ENCODE results near the gene SNX8. TPM values are rescaled to one million over a fixed set of nuclear protein-coding genes. Genes with fewer than 3 reads are reported as not detected.

SNX8 gene
- total and polyA plus RNA-seq, 2 of the 13 experiments (the other 11 are each of a cell fraction or from before 2014, with no cell fraction given), result 20.6 to 45.2 TPM

GRCh38 chr7:2353936-2354185, 39.6 kb upstream of the SNX8 start (continued):
- no peak; the same call in 1 of the 2 replicates for TF ChIP-seq STAT6 (CRISPR knock-in tag; IDR thresholded peaks at IDR 0.05; ENCODE audit: borderline replicate concordance)
- TF ChIP-seq NAIF1 (CRISPR knock-in tag; IDR thresholded peaks at IDR 0.05; ENCODE audit: borderline replicate concordance), result no peak
- TF ChIP-seq ZNF101 (CRISPR knock-in tag; IDR thresholded peaks at IDR 0.05; ENCODE audit: borderline replicate concordance, low read depth), result peak; percentile 67; the same call in 1 of the 2 replicates
- no peak for TF ChIP-seq ZNF790 (CRISPR knock-in tag; IDR thresholded peaks at IDR 0.05; ENCODE audit: borderline replicate concordance)
- no peak for TF ChIP-seq ZMAT5 (CRISPR knock-in tag; IDR thresholded peaks at IDR 0.05; ENCODE audit: borderline replicate concordance, low read depth)
- no peak; the same call in 1 of the 2 replicates for TF ChIP-seq ZNF772 (CRISPR knock-in tag; IDR thresholded peaks at IDR 0.05)
- peak; percentile 78 for TF ChIP-seq KMT2B (CRISPR knock-in tag; IDR thresholded peaks at IDR 0.05)
- TF ChIP-seq, protein P1, sequence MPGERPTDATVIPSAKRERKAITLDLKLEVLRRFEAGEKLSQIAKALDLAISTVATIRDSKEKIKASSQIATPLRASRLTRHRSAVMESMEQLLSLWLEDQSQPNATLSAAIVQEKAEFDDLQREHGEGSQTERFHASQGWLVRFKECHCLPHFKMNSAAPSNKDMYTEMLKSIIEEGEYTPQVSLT (CRISPR knock-in tag; IDR thresholded peaks at IDR 0.05; ENCODE audit: borderline replicate concordance, low read depth), result no peak
- no peak for TF ChIP-seq KDM1A (CRISPR knock-in tag; IDR thresholded peaks at IDR 0.05)
- TF ChIP-seq, protein P2, sequence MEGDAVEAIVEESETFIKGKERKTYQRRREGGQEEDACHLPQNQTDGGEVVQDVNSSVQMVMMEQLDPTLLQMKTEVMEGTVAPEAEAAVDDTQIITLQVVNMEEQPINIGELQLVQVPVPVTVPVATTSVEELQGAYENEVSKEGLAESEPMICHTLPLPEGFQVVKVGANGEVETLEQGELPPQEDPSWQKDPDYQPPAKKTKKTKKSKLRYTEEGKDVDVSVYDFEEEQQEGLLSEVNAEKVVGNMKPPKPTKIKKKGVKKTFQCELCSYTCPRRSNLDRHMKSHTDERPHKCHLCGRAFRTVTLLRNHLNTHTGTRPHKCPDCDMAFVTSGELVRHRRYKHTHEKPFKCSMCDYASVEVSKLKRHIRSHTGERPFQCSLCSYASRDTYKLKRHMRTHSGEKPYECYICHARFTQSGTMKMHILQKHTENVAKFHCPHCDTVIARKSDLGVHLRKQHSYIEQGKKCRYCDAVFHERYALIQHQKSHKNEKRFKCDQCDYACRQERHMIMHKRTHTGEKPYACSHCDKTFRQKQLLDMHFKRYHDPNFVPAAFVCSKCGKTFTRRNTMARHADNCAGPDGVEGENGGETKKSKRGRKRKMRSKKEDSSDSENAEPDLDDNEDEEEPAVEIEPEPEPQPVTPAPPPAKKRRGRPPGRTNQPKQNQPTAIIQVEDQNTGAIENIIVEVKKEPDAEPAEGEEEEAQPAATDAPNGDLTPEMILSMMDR (CRISPR knock-in tag; IDR thresholded peaks at IDR 0.05), result no peak; the same call in 1 of the 2 replicates
- peak; percentile 96; the same call in 1 of the 2 replicates for TF ChIP-seq HES4 (CRISPR knock-in tag; IDR thresholded peaks at IDR 0.05; ENCODE audit: borderline replicate concordance)
- peak; percentile 81 to 91; a peak in 3 of 4 replicates for TF ChIP-seq KLF16 (CRISPR knock-in tag; IDR thresholded peaks at IDR 0.05)
- TF ChIP-seq, protein P3, sequence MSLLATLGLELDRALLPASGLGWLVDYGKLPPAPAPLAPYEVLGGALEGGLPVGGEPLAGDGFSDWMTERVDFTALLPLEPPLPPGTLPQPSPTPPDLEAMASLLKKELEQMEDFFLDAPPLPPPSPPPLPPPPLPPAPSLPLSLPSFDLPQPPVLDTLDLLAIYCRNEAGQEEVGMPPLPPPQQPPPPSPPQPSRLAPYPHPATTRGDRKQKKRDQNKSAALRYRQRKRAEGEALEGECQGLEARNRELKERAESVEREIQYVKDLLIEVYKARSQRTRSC (CRISPR knock-in tag; IDR thresholded peaks at IDR 0.05; ENCODE audit: low read depth), result no peak; the same call in 1 of the 2 replicates
- no peak for TF ChIP-seq ZNF75D (CRISPR knock-in tag; IDR thresholded peaks at IDR 0.05; ENCODE audit: borderline replicate concordance)
- TF ChIP-seq ZNF660 (CRISPR knock-in tag; IDR thresholded peaks at IDR 0.05; ENCODE audit: borderline replicate concordance, low read depth), result no peak; the same call in 1 of the 2 replicates
- no peak; the same call in 1 of the 2 replicates for TF ChIP-seq ZNF12 (CRISPR knock-in tag; IDR thresholded peaks at IDR 0.05)
- TF ChIP-seq ATAD3A (CRISPR knock-in tag; IDR thresholded peaks at IDR 0.05), result 0 out of 2 replicates have a peak, but pooled peaks have one; percentile 65
- TF ChIP-seq AGO1 (IDR thresholded peaks at IDR 0.05; ENCODE audit: low read depth, low read length, poor library complexity, severe bottlenecking), result no peak
- TF ChIP-seq ZNF367 (CRISPR knock-in tag; IDR thresholded peaks at IDR 0.05; ENCODE audit: borderline replicate concordance), result peak; percentile 84; the same call in 1 of the 2 replicates
- TF ChIP-seq MAZ (IDR thresholded peaks at IDR 0.05; ENCODE audit: borderline replicate concordance, low read depth, low read length), result peak; percentile 42; the same call in 1 of the 2 replicates
- TF ChIP-seq MAZ (CRISPR knock-in tag; IDR thresholded peaks at IDR 0.05; ENCODE audit: low read depth), result peak; percentile 69; the same call in 1 of the 2 replicates
- peak; percentile 76 for TF ChIP-seq SP4 (CRISPR knock-in tag; IDR thresholded peaks at IDR 0.05)
- peak; percentile 33; the same call in 1 of the 2 replicates for TF ChIP-seq ZNF598 (CRISPR knock-in tag; IDR thresholded peaks at IDR 0.05; ENCODE audit: borderline replicate concordance)

All from HepG2 (cell line).